ENCODE measurements around the gene SLC19A1. TPM values are rescaled to one million over a fixed set of nuclear protein-coding genes. Genes with fewer than 3 reads are reported as not detected.
"Not testable (repeated sequence)": the region's sequence is repeated elsewhere in the genome, so short reads cannot be mapped to it uniquely, and the experiment has no call there.

Gene SLC19A1
- total and polyA plus RNA-seq, 2 donors = 3.5 to 8.9 TPM

DNA sequence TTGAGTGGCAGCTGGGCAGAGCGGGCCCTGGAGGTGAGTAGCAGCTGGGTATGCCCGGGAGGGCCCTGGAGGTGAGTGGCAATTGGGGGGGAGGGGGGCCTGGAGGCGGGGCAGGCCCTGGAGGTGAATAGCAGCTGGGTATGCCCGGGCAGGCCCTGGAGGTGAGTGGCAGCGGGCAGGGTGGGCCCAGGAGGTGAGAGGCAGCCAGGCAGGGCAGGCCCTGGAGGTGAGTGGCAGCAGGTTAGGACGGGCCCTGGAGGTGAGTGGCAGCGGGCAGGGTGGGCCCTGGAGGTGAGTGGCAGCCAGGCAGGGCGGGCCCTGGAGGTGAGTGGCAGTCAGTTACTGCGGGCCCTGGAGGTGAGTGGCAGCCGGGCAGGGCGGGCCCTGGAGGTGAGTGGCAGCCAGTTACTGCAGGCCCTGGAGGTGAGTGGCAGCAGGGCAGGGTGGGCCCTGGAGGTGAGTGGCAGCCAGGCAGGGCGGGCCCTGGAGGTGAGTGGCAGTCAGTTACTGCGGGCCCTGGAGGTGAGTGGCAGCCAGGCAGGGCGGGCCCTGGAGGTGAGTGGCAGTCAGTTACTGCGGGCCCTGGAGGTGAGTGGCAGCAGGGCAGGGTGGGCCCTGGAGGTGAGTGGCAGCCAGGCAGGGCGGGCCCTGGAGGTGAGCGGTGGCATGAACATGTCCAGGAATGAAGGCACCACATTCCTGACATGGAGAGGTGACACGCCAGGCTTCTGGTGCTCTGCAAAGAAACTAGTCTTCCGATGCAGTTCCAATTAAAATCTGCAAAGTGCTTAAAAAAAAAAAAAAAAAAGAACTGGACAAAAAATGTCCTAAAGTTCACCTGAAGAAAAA is 14.9 kb downstream of the SLC19A1 start:
- DNase-seq (ENCODE audit: low read depth in 6 of 9, low spot score in 9 of 9); H3K27ac ChIP-seq (ENCODE audit: low read depth in 1 of 2, low read length in 1 of 2); H3K27me3 ChIP-seq (ENCODE audit: control insufficient read depth in 2 of 2, insufficient read depth in 1 of 2, low read length in 1 of 2); H3K4me3 ChIP-seq (ENCODE audit: low read length in 2 of 2); H3K4me1 ChIP-seq (ENCODE audit: control insufficient read depth in 2 of 2, insufficient read depth in 2 of 2, low read length in 2 of 2): not testable (repeated sequence)
- H3K9me3 ChIP-seq (ENCODE audit: control insufficient read depth in 2 of 2, insufficient read depth in 1 of 2, low read length in 1 of 2) = peaks cover 0 to 19% of the 10 kb centered on the region in 2 donors
- 93% methylated on average over 16 of the region's 19 CpGs for WGBS
- H3K36me3 ChIP-seq (ENCODE audit: control insufficient read depth in 2 of 2, insufficient read depth in 2 of 2, low read length in 1 of 2) = peaks cover 60 to 61% of the 10 kb centered on the region in 2 donors

DNA sequence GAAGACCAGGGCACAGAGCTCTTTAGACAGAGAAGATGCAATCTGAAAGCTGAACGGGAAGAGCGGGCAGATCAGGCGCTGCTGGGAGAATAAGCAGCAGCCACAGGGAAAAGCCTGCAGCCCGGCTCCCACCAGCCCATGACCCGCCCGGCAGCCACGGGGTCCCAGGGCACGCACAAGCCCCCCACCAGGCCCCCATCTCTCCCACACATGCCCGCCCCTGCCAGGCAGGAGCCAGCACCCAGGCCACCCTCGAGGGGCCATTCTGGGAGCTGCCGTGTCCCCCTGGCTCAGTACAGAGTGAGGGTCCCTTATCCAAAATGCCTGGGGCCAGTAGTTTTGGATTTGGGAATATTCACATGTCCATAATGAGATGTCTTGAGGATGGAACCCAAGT is 16.3 kb downstream of the SLC19A1 start:
- Histone ChIP-seq H3K4me1 (ENCODE audit: control insufficient read depth in 2 of 2, insufficient read depth in 2 of 2, low read length in 2 of 2) (no peaks in the 10 kb centered on the region), H3K27ac (ENCODE audit: low read depth in 1 of 2, low read length in 1 of 2) (no peak overlapping the region), H3K9me3 (ENCODE audit: control insufficient read depth in 2 of 2, insufficient read depth in 1 of 2, low read length in 1 of 2) (peaks cover 0 to 19% of the 10 kb centered on the region in 2 donors), H3K27me3 (ENCODE audit: control insufficient read depth in 2 of 2, insufficient read depth in 1 of 2, low read length in 1 of 2) (no peaks in the 10 kb centered on the region), H3K36me3 (ENCODE audit: control insufficient read depth in 2 of 2, insufficient read depth in 2 of 2, low read length in 1 of 2) (peaks cover 49 to 59% of the 10 kb centered on the region in 2 donors), H3K4me3 (ENCODE audit: low read length in 2 of 2) (no peak overlapping the region)
- DNase-seq (ENCODE audit: low read depth in 6 of 9, low spot score in 9 of 9) = no peak
- 100% methylated on average over 11 of the region's 11 CpGs for WGBS

DNA sequence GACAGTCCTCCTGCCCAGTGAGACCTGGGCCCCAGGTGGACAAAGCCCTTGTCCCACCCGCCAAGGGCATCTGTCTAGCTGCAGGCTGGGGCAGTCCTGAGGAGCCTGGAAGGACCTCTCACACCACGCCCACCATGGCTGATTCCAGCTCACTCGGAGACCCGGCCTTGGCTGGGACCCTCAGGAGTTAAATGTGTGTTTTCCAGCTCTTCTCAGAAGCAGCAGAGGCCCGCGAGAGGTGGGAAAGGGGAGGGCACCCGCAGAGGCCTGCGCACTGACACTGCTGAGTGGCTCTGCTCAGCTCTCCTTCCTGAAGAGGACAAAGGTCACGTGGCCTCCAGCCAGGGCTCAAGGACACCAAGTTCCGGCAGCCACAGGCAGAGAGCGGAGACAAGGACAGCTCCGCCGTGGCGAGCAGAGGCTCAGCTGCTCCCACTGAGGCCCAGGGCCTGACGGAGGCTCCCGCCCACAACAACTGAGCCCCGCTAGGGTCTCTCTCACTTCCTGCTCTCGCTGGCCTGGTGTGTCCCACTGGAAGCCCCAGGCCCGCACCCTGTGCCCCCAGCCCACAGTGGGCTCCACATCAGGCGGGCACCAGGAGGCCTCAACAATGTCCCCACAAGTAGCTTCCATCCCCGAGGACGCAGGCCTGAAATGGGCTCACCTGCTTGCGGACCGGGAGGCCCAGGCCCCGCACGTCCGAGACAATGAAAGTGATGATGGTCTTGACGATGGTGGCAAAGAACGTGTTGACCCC is 16.9 kb downstream of the SLC19A1 start:
- WGBS = 97% methylated on average over 29 of the region's 29 CpGs
- no peak for DNase-seq (ENCODE audit: low read depth in 6 of 9, low spot score in 9 of 9)

DNA sequence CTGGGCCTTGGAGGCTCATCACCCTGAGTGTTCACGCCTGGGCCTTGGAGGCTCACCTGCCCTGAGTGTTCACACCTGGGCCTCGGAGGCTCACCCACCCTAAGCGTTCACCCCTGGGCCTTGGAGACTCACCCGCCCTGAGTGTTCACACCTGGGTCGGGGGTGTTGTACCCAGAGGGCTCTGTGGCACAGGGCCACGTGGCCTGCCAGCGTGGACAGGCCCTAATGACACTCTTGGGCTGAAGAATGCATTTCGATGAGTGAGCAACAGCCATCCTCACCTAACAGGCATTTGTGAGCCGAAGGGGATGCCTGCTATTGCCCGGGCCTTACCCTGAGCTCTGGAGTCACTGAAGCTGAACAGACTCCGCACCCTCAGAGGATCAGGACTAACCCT is 17.5 kb downstream of the SLC19A1 start:
- Histone ChIP-seq H3K4me3 (ENCODE audit: low read length in 2 of 2) (no peak overlapping the region), H3K4me1 (ENCODE audit: control insufficient read depth in 2 of 2, insufficient read depth in 2 of 2, low read length in 2 of 2) (no peaks in the 10 kb centered on the region), H3K27me3 (ENCODE audit: control insufficient read depth in 2 of 2, insufficient read depth in 1 of 2, low read length in 1 of 2) (no peaks in the 10 kb centered on the region), H3K36me3 (ENCODE audit: control insufficient read depth in 2 of 2, insufficient read depth in 2 of 2, low read length in 1 of 2) (peaks cover 41 to 51% of the 10 kb centered on the region in 2 donors), H3K27ac (ENCODE audit: low read depth in 1 of 2, low read length in 1 of 2) (no peak overlapping the region), H3K9me3 (ENCODE audit: control insufficient read depth in 2 of 2, insufficient read depth in 1 of 2, low read length in 1 of 2) (peaks cover 2 to 12% of the 10 kb centered on the region in 2 donors)
- WGBS = 98% methylated on average over 11 of the region's 11 CpGs
- no peak for DNase-seq (ENCODE audit: low read depth in 6 of 9, low spot score in 9 of 9)

More for the DNA sequence above, 16.9 kb downstream of the SLC19A1 start:
- no peaks in the 10 kb centered on the region for H3K27me3 ChIP-seq (ENCODE audit: control insufficient read depth in 2 of 2, insufficient read depth in 1 of 2, low read length in 1 of 2)
- H3K4me1 ChIP-seq (ENCODE audit: control insufficient read depth in 2 of 2, insufficient read depth in 2 of 2, low read length in 2 of 2) = no peaks in the 10 kb centered on the region
- H3K4me3 ChIP-seq (ENCODE audit: low read length in 2 of 2) = no peak overlapping the region
- peaks cover 47 to 57% of the 10 kb centered on the region in 2 donors for H3K36me3 ChIP-seq (ENCODE audit: control insufficient read depth in 2 of 2, insufficient read depth in 2 of 2, low read length in 1 of 2)
- H3K27ac ChIP-seq (ENCODE audit: low read depth in 1 of 2, low read length in 1 of 2) = no peak overlapping the region
- H3K9me3 ChIP-seq (ENCODE audit: control insufficient read depth in 2 of 2, insufficient read depth in 1 of 2, low read length in 1 of 2) = peaks cover 2 to 14% of the 10 kb centered on the region in 2 donors

DNA sequence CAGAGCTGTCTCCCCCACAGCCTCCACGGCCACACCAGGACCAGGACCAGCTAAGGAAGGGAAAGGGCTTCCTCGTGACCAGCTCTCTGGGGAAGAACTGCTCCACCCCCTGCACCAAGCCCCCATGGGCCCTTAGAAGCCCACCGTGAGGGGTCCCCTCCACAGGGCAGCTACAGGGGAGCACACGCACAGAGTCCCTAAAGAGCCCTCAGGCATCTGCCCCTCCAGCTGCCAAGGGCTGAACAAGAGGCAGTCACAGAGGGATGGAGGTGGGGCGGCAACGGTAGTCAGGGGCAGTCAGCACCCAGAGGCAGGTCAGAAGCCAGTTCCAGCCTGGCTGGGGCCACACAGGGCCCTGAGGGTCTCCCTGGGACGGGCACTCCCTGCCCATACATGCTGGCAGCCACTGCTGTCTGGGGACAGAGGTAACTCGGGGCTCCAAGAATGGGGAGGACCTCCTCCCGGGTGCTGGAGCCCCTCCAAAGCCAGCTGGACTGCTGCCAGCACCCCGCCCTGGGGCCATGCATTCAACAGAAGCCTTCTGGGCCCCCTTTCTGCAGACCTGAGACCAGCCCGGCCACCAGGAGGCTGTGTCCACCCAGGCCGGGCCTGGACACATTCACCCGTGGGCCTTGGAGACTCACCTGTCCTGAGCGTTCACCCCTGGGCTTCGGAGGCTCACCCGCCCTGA is 18.7 kb downstream of the SLC19A1 start:
- H3K4me3 ChIP-seq (ENCODE audit: low read length in 2 of 2) = no peak overlapping the region
- H3K27ac ChIP-seq (ENCODE audit: low read depth in 1 of 2, low read length in 1 of 2) = no peak overlapping the region
- H3K36me3 ChIP-seq (ENCODE audit: control insufficient read depth in 2 of 2, insufficient read depth in 2 of 2, low read length in 1 of 2) = peaks cover 31 to 49% of the 10 kb centered on the region in 2 donors
- H3K27me3 ChIP-seq (ENCODE audit: control insufficient read depth in 2 of 2, insufficient read depth in 1 of 2, low read length in 1 of 2) = no peaks in the 10 kb centered on the region
- H3K9me3 ChIP-seq (ENCODE audit: control insufficient read depth in 2 of 2, insufficient read depth in 1 of 2, low read length in 1 of 2) = peaks cover 2 to 12% of the 10 kb centered on the region in 2 donors
- WGBS = 93% methylated on average over 16 of the region's 16 CpGs
- DNase-seq (ENCODE audit: low read depth in 6 of 9, low spot score in 9 of 9) = no peak
- no peaks in the 10 kb centered on the region for H3K4me1 ChIP-seq (ENCODE audit: control insufficient read depth in 2 of 2, insufficient read depth in 2 of 2, low read length in 2 of 2)

DNA sequence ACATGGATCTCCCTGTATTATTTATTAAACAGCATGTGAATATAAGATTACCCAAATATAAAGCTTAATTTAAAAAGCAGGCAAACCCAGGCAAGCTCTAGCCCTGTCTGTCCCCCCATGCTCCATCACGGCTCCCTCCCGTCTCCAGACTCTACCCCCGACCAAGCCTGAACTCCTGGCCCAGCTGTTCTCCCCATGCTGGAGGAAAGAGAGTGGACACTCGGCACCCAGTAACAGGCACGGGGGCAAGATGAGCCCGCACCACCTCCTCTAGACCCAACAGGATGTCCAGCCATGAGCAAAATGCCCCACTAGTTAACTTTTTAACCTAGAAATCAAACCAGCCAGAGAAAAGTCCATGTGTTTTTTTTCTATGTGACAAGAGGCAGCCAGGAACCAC is 19.3 kb downstream of the SLC19A1 start:
- WGBS = 81% methylated on average over 6 of the region's 6 CpGs
- H3K36me3 ChIP-seq (ENCODE audit: control insufficient read depth in 2 of 2, insufficient read depth in 2 of 2, low read length in 1 of 2) = peaks cover 26 to 46% of the 10 kb centered on the region in 2 donors

DNA sequence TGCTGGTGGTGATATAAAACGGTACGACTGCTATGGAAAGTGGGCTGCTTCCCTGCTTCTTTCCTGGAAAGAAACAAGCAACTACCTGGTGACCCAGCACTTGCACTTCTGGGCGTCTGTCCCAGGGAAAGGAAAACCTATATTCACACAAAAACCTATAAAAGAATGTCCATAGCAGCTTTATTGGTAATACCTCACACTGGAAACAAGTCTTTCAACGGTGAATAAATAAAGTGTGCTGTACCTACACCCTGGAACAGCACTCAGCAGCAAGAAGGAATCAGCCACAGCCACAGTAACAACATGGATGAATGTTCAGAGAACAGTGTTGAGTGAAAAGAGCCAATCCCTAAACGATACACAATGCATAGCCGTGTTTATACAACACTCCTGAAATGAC is 19.9 kb downstream of the SLC19A1 start:
- Histone ChIP-seq H3K36me3 (ENCODE audit: control insufficient read depth in 2 of 2, insufficient read depth in 2 of 2, low read length in 1 of 2) (peaks cover 26 to 46% of the 10 kb centered on the region in 2 donors), H3K4me3 (ENCODE audit: low read length in 2 of 2) (no peak overlapping the region), H3K27me3 (ENCODE audit: control insufficient read depth in 2 of 2, insufficient read depth in 1 of 2, low read length in 1 of 2) (no peaks in the 10 kb centered on the region), H3K4me1 (ENCODE audit: control insufficient read depth in 2 of 2, insufficient read depth in 2 of 2, low read length in 2 of 2) (no peaks in the 10 kb centered on the region), H3K27ac (ENCODE audit: low read depth in 1 of 2, low read length in 1 of 2) (no peak overlapping the region), H3K9me3 (ENCODE audit: control insufficient read depth in 2 of 2, insufficient read depth in 1 of 2, low read length in 1 of 2) (peaks cover 2 to 12% of the 10 kb centered on the region in 2 donors)
- no peak for DNase-seq (ENCODE audit: low read depth in 6 of 9, low spot score in 9 of 9)
- WGBS = 97% methylated on average over 6 of the region's 6 CpGs

More for the DNA sequence above, 19.3 kb downstream of the SLC19A1 start:
- Histone ChIP-seq H3K4me3 (ENCODE audit: low read length in 2 of 2) (no peak overlapping the region), H3K4me1 (ENCODE audit: control insufficient read depth in 2 of 2, insufficient read depth in 2 of 2, low read length in 2 of 2) (no peaks in the 10 kb centered on the region), H3K27me3 (ENCODE audit: control insufficient read depth in 2 of 2, insufficient read depth in 1 of 2, low read length in 1 of 2) (no peaks in the 10 kb centered on the region), H3K9me3 (ENCODE audit: control insufficient read depth in 2 of 2, insufficient read depth in 1 of 2, low read length in 1 of 2) (peaks cover 2 to 12% of the 10 kb centered on the region in 2 donors), H3K27ac (ENCODE audit: low read depth in 1 of 2, low read length in 1 of 2) (no peak overlapping the region)
- no peak for DNase-seq (ENCODE audit: low read depth in 6 of 9, low spot score in 9 of 9)

DNA sequence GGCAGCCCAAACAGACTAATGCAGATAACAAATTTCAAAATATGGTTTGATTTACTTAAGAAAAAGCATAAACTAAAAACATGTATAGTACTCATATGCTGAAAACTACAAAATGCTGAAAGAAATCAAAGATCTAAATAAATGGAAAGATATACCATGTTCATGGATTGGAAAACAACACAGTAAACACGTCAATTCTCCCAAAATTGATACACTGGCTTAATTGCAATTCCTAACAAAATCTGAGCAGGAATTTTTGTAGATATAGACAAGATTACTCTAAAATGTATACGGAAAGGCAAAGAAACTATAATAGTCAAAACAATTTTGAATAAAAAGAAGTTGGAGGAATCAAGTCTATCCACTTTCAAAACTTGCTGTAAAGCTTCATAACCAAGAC is 21.0 kb downstream of the SLC19A1 start:
- no peak overlapping the region for H3K4me3 ChIP-seq (ENCODE audit: low read length in 2 of 2)

More for the DNA sequence above, 21.0 kb downstream of the SLC19A1 start:
- Histone ChIP-seq H3K36me3 (ENCODE audit: control insufficient read depth in 2 of 2, insufficient read depth in 2 of 2, low read length in 1 of 2) (peaks cover 26 to 56% of the 10 kb centered on the region in 2 donors), H3K27ac (ENCODE audit: low read depth in 1 of 2, low read length in 1 of 2) (no peak overlapping the region), H3K4me1 (ENCODE audit: control insufficient read depth in 2 of 2, insufficient read depth in 2 of 2, low read length in 2 of 2) (no peaks in the 10 kb centered on the region), H3K27me3 (ENCODE audit: control insufficient read depth in 2 of 2, insufficient read depth in 1 of 2, low read length in 1 of 2) (no peaks in the 10 kb centered on the region), H3K9me3 (ENCODE audit: control insufficient read depth in 2 of 2, insufficient read depth in 1 of 2, low read length in 1 of 2) (peaks cover 2 to 12% of the 10 kb centered on the region in 2 donors)
- no peak for DNase-seq (ENCODE audit: low read depth in 6 of 9, low spot score in 9 of 9)
- WGBS = 99% methylated on average over 2 of the region's 2 CpGs

All from thymus (tissue), 11 donors.